Left ventricle myocardium inferior (tissue), 1 donor: ENCODE data around the gene PTPRCAP. TPM values are rescaled to one million over a fixed set of nuclear protein-coding genes. Genes with fewer than 3 reads are reported as not detected.

ENCODE experiments used
- DNase-seq: peaks from one replicate; pipeline ENCODE4 v3.0.0-alpha.2; 2020
- H3K27ac ChIP-seq: fragments of 200-600 bp; replicated peaks from 2 replicates; pipeline ENCODE4 v1.8.0; 2021
- H3K27me3 ChIP-seq: fragments of 200-600 bp; 2 replicates; pipeline ENCODE4 v1.8.0; 2021; ENCODE audit warnings: low read depth
- H3K36me3 ChIP-seq: fragments of 200-600 bp; 2 replicates; pipeline ENCODE4 v1.8.0; 2021
- H3K4me1 ChIP-seq: fragments of 200-600 bp; 2 replicates; pipeline ENCODE4 v1.8.0; 2021
- H3K4me3 ChIP-seq: fragments of 200-600 bp; 2 replicates; pipeline ENCODE4 v1.8.0; 2021; ENCODE audit warnings: mild to moderate bottlenecking, moderate library complexity
- H3K9me3 ChIP-seq: fragments of 200-600 bp; replicated peaks from 2 replicates; pipeline ENCODE4 v1.8.0; 2021
- CTCF ChIP-seq: fragments of 200-600 bp; IDR thresholded peaks from 2 replicates; pipeline ENCODE4 v1.8.0; 2021; ENCODE audit warnings: antibody characterized with exemption, mild to moderate bottlenecking, borderline replicate concordance
- intact Hi-C: fragments of 100-400 bp; cut with micrococcal nuclease; formaldehyde crosslinking; loops from one replicate; pipeline ENCODE4 v1.11.0; 2022
- total RNA-seq: library from RNA; stranded (reverse); fragmentation: NEBNext Ultra II Directional; extraction: Animal tissue kit (Norgen Biotek cat#: 25700); gene quantifications from one replicate; pipeline ENCODE4 v1.2.1, GENCODE V29; 2021
- donor health status: DM: no; HTN: yes; CAD: no; lungs with severe emphysema.

PTPRCAP gene
- total RNA-seq, 1 donor from 2014 or later: 0.60 TPM

DNA sequence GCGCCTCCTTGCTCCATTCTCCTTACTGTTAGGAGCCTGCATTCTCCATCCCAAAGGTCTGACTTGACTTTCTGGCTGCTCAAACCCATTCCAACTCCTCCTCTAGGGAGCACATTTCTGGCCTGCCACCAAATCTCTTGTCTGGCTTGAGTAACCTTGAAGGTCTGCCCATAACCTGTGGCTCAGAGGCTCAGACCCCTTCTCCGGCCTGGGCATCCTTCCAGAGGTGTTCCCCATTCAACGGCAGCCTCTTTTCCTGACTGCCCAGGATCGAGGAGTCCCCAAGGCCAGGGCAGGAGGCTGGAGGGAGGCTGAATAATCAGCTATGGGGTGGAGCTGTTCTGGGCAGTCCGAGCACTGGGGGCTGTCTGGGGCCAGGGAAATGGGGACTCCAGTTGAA, 43.5 kb downstream of the PTPRCAP start:
- no peak for TF ChIP-seq CTCF
- intact Hi-C loops: loop anchor here (10.0 kb wide), 1 partner anchor 111 kb away; the partner anchor contains the start of genes CDK2AP2 and PITPNM1
- Histone ChIP-seq H3K36me3 (peaks cover 44% of the 10 kb centered on the region), H3K9me3 (no peaks in the 10 kb centered on the region), H3K4me1 (peaks cover 49% of the 10 kb centered on the region), H3K27me3 (no peaks in the 10 kb centered on the region), H3K4me3 (no peak overlapping the region), H3K27ac (no peak overlapping the region)
- no peak for DNase-seq

DNA sequence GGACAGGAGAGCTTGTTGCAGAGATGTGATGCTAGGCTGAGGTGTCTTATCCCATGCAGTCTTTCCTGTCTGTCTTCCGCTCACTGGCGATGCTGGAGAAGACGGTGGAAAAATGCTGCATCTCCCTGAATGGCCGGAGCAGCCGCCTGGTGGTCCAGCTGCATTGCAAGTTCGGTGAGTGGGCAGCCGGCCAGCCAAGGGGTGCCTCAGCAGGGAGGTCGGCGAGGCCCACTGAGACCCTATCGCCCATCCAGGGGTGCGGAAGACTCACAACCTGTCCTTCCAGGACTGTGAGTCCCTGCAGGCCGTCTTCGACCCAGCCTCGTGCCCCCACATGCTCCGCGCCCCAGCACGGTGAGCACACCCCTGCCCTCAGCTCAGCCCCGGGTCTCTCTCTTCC, 44.0 kb downstream of the PTPRCAP start:
- no peak overlapping the region for H3K27ac ChIP-seq
- no peak for TF ChIP-seq CTCF
- intact Hi-C loops: loop anchor here (10.0 kb wide), 1 partner anchor 111 kb away; the partner anchor contains the start of genes CDK2AP2 and PITPNM1
- no peak overlapping the region for H3K4me3 ChIP-seq
- DNase-seq: no peak
- H3K36me3 ChIP-seq: peaks cover 38% of the 10 kb centered on the region
- H3K27me3 ChIP-seq: no peaks in the 10 kb centered on the region
- H3K9me3 ChIP-seq: no peaks in the 10 kb centered on the region
- peaks cover 43% of the 10 kb centered on the region for H3K4me1 ChIP-seq

- Histone ChIP-seq H3K27me3 (no peaks in the 10 kb centered on the region), H3K36me3 (peaks cover 27% of the 10 kb centered on the region), H3K27ac (peak overlapping the region; percentile 89), H3K4me3 (peak overlapping the region; percentile 92), H3K4me1 (peaks cover 32% of the 10 kb centered on the region), H3K9me3 (no peaks in the 10 kb centered on the region)
- intact Hi-C loops: loop anchor here (10.0 kb wide), 1 partner anchor 113 kb away; the partner anchor contains the start of genes CDK2AP2 and PITPNM1
- no peak for TF ChIP-seq CTCF
- no peak for DNase-seq
These were observed 45.2 kb downstream of the PTPRCAP start for GRCh38 chr11:67392183-67392715.

GRCh38 chr11:67391304-67392182, 45.9 kb downstream of the PTPRCAP start, which contains the start of gene RAD9A:
TSS of gene RAD9A (plus strand) at chr11:67391986. CDS start at chr11:67392045, 59 bp downstream.
- Histone ChIP-seq H3K4me3 (peak within 1 kb of the TSS; percentile 92), H3K4me1 (peaks cover 24% of the 10 kb centered on the region), H3K27me3 (no peaks in the 10 kb centered on the region), H3K27ac (peak within 1 kb of the TSS; percentile 89), H3K9me3 (no peaks in the 10 kb centered on the region), H3K36me3 (peaks cover 19% of the 10 kb centered on the region)
- no peak for TF ChIP-seq CTCF
- intact Hi-C loops: loop anchor here (10.0 kb wide), 1 partner anchor 113 kb away; the partner anchor contains the start of genes CDK2AP2 and PITPNM1
- DNase-seq: peak; percentile 97

DNA sequence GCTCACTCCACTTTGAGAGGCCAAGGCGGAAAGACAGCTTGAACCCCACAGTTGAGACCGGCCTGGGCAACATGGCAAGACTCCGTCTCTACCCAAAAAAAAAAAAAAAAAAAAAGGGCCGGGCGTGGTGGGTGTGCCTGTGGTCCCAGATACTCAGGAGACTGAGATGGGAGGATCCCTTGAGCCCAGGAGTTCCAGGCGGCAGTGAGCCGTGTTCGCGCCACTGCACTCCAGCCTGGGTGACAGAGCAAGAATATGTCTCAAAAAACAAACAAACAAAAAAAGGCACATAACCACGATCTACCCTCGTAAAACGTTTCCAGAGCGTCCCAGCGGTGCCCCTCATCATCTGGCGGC, 46.6 kb downstream of the PTPRCAP start:
- H3K4me3 ChIP-seq: peak overlapping the region; percentile 92
- H3K4me1 ChIP-seq: peaks cover 24% of the 10 kb centered on the region
- intact Hi-C loops: loop anchor here (10.0 kb wide), 1 partner anchor 114 kb away; the partner anchor contains the start of genes CDK2AP2 and PITPNM1
- no peaks in the 10 kb centered on the region for H3K9me3 ChIP-seq
- no peak for TF ChIP-seq CTCF
- no peaks in the 10 kb centered on the region for H3K27me3 ChIP-seq
- DNase-seq: no peak
- H3K27ac ChIP-seq: peak overlapping the region; percentile 89
- H3K36me3 ChIP-seq: peaks cover 13% of the 10 kb centered on the region
